ENCODE measurements around the gene PRKG2. TPM values are rescaled to one million over a fixed set of nuclear protein-coding genes. Genes with fewer than 3 reads are reported as not detected.

PRKG2 gene
- total and polyA plus RNA-seq, 2 donors (not counting 3 experiments of a cell fraction or from before 2014, with no cell fraction given) = not detected

- Histone ChIP-seq H3K9me1 (replicated peaks; ENCODE audit: control insufficient read depth, extremely low read depth, insufficient read depth, low read length) (no peaks in the 10 kb centered on the region), H4K20me1 (replicated peaks; ENCODE audit: control insufficient read depth, extremely low read depth, insufficient read depth, low read length) (no peaks in the 10 kb centered on the region), H3K36me3 (ENCODE audit: control insufficient read depth in 2 of 2, extremely low read depth in 1 of 2, insufficient read depth in 2 of 2, low read length in 2 of 2) (no peaks in the 10 kb centered on the region), H3K9me3 (replicated peaks; ENCODE audit: control insufficient read depth, insufficient read depth, low read length) (no peaks in the 10 kb centered on the region), H3K27ac (ENCODE audit: insufficient read depth, low read depth, low read length) (no peak overlapping the region), H3K4me3 (replicated peaks in 1 of 3; ENCODE audit: insufficient read depth in 1 of 3, low read depth in 1 of 3, low read length in 3 of 3) (no peak overlapping the region), H3K79me2 (ENCODE audit: control insufficient read depth, insufficient read depth, low read length) (no peaks in the 10 kb centered on the region), H3K4me1 (ENCODE audit: control insufficient read depth, extremely low read depth, insufficient read depth, low read length) (no peaks in the 10 kb centered on the region), H3K27me3 (ENCODE audit: control insufficient read depth in 2 of 2, insufficient read depth in 2 of 2, low read length in 2 of 2) (no peaks in the 10 kb centered on the region), H3K4me2 (ENCODE audit: insufficient read depth, low read length) (no peak overlapping the region), H2AFZ (ENCODE audit: low read depth, low read length) (no peak overlapping the region), H3K9ac (replicated peaks; ENCODE audit: extremely low read depth, insufficient read depth, low read length) (no peak overlapping the region)
- no peak for FAIRE-seq
- dilution Hi-C loops (cut with MboI; ENCODE audit: extremely low pct_ligation_motif_present, low sequenced_read_pairs) = no loop called here
- TF ChIP-seq FOS (IDR thresholded peaks at IDR 0.05; ENCODE audit: borderline replicate concordance, insufficient read depth, low read length) = no peak
- no peak for TF ChIP-seq MYC (IDR thresholded peaks at IDR 0.05; ENCODE audit: low read depth, low read length)
- TF ChIP-seq POLR2A (IDR thresholded peaks at IDR 0.05; ENCODE audit: low read depth, low read length) = no peak
- TF ChIP-seq POLR2AphosphoS5 (IDR thresholded peaks at IDR 0.05; ENCODE audit: insufficient read depth, low read depth, low read length) = no peak
- TF ChIP-seq GATA2 (IDR thresholded peaks at IDR 0.05; ENCODE audit: insufficient read depth, insufficient read length, low read depth, low read length) = no peak
- TF ChIP-seq MAX (IDR thresholded peaks at IDR 0.05; ENCODE audit: insufficient read depth, insufficient read length) = no peak
- no peak for TF ChIP-seq EZH2 (IDR thresholded peaks at IDR 0.05; ENCODE audit: borderline replicate concordance, low read depth, low read length, severe bottlenecking)
- no peak for TF ChIP-seq JUN (IDR thresholded peaks at IDR 0.05; ENCODE audit: borderline replicate concordance, insufficient read depth, insufficient read length, low read depth)
- no peak for TF ChIP-seq CTCF (IDR thresholded peaks at IDR 0.05; ENCODE audit: extremely low read depth in 1 of 2, insufficient read depth in 1 of 2, low read depth in 1 of 2, low read length in 2 of 2)
- intact Hi-C loops (cut with micrococcal nuclease) = no loop called here
- CTCF ChIA-PET = interaction anchor here (2.9 kb wide), 1 partner anchor 16 kb away, joined by 12 read pairs; no protein-coding TSS in a partner anchor
- DNase-seq (ENCODE audit: low read depth, low spot score) = no peak
- POLR2A ChIA-PET = no interaction called here
- BruUV-seq (replicated peaks) = no TSS peak
Observed at GRCh38 chr4:81085979-81086378, 129.0 kb downstream of the PRKG2 start.

Measured in endothelial cell of umbilical vein (primary cell).